ENCODE data around the gene EML6.
A peak's percentile ranks its signal among the peaks of the same experiment; 100 is the strongest.

The EML6 gene

DNA sequence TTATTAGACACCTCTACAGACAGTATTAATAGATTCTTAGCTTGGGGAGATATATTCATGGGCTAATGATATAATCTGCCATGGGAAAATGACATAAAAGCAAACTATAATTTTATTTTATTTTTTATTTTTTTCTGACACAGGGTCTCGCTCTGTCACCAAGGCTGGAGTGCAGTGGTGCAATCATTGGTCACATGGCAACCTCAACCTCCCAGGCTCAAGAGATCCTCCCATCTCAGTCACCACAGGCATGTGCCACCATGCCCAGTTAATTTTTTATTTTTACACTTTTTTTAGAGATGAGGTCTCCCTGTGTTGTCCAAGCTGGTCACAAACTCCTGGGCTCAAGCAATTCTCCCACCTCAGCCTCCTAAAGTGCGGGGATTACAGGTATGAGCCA lies 287.5 kb downstream of the EML6 start:
- DNase-seq = no peak

- DNase-seq = no peak
Observed at GRCh38 chr2:55011831-55012671, 288.6 kb downstream of the EML6 start.

DNA sequence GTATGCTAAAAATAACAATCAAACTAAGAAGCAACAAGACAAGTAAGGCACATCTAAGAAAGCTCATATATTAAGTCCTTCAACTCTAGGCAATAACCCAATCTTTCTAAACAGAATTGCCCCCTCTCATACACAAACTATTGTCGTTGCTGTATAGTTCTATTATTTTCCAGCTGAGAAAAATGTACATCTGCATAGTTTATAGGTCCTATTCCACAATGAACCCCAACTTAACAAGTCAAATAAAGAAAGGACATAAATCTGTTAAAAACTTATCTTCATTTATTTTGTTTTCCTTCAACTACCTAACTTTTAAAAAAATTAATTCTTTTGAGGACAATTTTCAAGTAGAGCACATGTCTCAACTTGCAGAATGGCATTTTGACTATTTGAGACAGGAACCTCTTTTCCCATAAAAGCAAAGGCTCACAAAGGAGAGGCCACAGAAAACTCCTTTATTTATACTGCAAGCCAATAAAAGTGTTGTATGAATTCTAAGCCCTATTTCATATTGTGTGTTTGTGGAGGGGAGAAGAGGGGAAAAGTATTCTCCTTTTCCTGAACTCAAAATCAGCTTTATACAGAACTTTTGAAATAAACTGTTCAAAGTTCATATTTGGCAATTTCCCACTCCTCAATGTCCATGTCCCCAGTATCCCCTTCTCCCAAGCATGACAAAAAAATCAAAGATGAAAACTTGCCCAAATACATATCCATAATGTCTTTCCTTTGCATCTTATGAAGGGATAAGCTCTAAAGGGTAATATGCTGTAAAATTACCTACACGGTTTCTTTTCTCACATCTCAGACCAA lies 289.4 kb downstream of the EML6 start:
- no peak for DNase-seq

DNA sequence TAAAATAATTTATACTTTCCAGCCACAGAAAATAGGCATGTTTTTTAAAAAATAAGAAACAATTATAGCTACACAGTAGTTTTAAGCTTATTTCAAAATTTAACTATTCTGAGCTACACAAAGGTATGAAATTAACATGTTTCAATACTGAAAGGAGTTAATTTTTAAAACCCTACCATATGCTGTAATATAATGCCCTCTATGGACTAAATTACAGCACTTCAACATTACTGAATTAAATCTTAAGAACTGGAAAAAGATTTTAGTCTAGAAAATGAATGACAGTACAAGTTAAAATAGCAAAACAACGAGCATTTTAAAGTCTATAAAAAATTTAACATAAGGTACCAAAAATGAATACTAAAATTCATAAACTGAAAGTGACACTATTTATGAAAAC lies 290.5 kb downstream of the EML6 start:
- no peak for DNase-seq

- peak; percentile 65 for DNase-seq
Observed at GRCh38 chr2:55014962-55015939, 291.8 kb downstream of the EML6 start.

- DNase-seq = no peak
Observed at GRCh38 chr2:55017428-55017827, 294.0 kb downstream of the EML6 start.

GRCh38 chr2:55017880-55018279 lies 294.4 kb downstream of the EML6 start:
- DNase-seq = no peak

GRCh38 chr2:55018619-55019018 lies 295.2 kb downstream of the EML6 start:
- DNase-seq = no peak

DNA sequence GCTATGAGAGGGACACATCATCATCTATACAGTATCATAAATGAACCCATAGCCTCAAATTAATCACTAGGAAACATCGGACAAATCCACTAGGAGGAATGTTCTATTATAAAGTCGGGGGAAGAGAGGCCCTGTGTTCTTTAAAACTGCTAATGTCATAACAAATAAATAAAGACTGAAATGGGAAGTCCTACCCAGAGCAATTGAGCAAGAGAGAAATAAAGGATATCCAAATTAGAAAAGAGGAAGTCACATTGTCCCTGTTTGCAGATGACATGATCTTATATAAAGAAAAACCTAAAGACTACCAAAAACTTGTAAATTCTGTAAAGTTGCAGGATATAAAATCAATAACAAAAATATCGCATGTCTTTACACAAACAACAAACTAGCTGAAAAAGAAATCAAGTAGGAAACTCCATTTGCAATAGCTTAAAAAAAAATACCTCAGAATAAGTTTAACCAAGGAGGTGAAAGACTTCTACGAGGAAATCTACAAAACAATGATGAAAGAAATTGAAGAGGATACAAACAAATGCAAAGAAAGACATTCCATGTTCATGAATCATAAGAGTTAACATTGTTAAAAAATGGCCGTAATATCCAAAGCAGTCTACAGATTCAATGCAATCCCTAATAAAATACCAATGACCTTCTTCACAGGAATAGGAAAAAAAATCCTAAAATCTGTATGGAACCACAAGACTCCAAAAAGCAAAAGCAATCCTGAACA lies 296.2 kb downstream of the EML6 start:
- DNase-seq = no peak
